GM12873 (cell line): ENCODE results near the gene ZFAND2B.

Source experiments
- TF ChIP-seq, protein P1 (sequence below): IDR thresholded peaks from 2 replicates; pipeline ENCODE4 v1.5.1; 2012; ENCODE audit warnings: low read depth, mild to moderate bottlenecking, moderate library complexity, low read length, control low read depth; ENCODE audit not compliant: insufficient read depth; ENCODE audit errors: missing control alignments

ZFAND2B gene

DNA sequence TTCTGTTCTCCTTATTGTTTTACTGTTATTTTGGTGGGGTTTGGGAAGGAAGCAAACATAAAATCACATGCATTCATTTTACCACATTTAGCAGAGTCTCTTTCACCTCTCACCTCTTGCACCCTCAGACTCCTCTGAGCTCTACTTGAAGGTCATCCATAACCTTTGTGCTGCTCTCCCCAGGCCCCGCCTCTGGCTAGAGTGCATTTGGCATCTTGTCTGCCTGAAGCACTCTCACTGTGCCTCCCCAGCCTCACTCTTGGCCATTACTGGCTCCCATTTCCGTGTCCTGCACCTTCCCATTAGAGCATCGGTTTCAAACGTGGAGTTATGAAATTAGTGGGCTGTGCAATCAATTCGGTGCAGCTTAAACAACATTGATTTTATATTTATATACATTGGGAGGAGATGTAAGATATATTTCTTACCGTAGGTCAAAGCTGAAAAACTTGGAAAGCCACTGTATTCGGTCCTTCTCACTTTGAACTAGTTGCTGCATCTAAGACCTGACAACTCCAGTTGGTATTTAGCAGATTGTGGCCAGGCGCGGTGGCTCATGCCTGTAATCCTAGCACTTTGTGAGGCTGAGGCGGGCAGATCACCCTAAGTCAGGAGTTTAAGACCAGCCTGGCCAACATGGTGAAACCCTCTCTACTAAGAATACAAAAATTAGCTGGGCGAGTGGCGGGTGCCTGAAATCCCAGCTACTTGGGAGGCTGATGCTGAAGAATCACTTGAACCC is 6.9 kb upstream of the ZFAND2B start:
- TF ChIP-seq, protein P1, sequence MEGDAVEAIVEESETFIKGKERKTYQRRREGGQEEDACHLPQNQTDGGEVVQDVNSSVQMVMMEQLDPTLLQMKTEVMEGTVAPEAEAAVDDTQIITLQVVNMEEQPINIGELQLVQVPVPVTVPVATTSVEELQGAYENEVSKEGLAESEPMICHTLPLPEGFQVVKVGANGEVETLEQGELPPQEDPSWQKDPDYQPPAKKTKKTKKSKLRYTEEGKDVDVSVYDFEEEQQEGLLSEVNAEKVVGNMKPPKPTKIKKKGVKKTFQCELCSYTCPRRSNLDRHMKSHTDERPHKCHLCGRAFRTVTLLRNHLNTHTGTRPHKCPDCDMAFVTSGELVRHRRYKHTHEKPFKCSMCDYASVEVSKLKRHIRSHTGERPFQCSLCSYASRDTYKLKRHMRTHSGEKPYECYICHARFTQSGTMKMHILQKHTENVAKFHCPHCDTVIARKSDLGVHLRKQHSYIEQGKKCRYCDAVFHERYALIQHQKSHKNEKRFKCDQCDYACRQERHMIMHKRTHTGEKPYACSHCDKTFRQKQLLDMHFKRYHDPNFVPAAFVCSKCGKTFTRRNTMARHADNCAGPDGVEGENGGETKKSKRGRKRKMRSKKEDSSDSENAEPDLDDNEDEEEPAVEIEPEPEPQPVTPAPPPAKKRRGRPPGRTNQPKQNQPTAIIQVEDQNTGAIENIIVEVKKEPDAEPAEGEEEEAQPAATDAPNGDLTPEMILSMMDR: no peak

DNA sequence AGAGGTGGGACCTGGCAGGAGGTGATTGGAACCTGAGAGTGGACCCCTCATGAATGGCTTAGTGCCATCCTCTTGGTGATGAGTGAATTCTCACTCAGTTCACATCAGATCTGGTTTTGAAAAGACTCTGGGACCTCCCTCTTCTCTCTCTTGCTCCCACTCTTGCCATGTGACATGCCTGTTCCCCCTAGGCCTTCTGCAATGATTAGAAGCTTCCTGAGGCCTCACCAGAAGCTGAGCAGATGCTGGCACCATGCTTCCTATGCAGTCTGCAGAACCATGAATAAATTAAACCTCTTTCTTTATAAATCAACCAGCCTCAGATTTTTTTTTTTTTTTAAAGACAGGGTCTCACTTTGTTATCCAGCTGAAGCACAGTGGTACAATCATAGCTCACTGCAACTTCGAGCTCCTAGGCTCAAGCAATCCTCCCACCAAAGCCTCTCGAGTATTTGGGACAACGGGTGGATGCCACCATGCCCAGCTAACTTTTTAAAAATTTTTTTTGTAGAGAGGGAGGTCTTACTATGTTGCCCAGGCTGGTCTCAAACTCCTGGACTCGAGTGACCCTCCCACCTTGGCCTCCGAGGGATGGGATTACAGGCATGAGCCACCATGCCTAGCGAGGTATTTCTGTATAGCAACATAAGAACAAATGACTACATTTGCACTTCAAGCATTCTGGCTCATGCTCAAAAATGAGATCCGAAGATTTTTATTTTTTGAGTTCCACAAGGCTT is 2.0 kb upstream of the ZFAND2B start:
- TF ChIP-seq, protein P1: no peak

DNA sequence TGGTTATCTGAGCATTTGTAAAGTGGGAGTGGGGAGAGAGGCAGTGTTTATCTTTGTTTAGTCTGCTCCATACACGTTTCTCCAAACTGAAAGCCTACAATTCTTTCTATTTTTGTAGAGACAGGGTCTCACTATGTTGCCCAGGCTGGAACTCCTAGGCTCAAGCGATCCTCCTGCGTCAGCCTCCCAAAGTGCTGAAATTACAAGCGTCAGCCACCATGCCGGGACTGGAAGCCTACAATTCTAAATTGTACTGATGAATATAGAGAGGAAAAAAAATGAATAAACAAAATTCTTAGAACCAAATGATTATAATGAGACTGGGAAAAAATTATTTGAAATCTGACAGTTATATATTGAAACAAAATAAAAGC is 1.4 kb upstream of the ZFAND2B start:
- TF ChIP-seq, protein P1: no peak

DNA sequence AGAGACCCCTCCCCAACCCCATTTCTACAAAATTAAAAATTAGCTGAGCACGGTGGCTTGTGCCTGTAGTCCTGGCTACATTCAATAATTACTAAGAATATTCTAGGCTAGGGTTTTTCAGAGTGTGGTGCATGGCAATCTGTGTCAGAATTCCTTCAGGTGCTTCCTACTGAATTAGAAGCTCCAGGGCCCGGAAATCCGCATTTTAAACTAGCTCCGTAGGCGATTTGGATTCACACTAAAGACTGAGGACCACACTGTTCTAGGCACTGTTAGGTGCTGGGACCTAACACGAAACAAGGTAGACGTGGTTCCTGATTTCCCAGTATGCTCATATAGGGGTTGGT is 628 bp upstream of the ZFAND2B start:
- TF ChIP-seq, protein P1: no peak

DNA sequence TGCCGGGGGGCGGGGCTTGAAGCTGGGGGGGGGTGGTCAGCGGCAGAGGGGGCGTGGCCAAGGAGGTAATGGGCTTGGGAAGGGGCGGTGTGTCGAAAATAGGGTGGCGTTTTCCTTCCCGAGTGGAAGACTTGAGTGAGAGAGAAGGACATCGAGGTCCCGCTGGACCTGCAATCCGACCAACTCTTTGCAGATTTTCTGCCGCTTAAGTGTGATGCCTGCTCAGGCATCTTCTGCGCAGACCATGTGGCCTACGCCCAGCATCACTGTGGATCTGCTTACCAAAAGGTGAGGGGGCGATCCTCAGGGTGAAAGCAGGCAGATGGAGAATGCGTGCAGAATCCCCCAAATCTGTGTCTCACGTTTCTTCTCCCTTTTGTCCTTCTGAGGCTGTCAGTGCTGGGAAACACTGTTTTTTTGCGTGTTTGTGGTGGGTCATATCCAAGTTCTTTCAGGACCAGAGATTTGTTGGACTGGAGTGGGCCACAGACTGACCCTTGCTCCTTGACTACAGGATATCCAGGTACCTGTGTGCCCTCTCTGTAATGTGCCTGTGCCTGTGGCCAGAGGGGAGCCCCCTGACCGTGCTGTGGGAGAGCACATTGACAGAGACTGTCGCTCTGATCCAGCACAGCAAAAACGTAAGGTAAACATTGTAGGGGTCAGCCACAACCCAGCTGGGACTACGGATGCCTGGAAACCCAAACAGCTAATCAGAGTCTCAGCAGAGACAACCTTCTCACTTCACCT is 727 bp downstream of the ZFAND2B start:
- TF ChIP-seq, protein P1: no peak

DNA sequence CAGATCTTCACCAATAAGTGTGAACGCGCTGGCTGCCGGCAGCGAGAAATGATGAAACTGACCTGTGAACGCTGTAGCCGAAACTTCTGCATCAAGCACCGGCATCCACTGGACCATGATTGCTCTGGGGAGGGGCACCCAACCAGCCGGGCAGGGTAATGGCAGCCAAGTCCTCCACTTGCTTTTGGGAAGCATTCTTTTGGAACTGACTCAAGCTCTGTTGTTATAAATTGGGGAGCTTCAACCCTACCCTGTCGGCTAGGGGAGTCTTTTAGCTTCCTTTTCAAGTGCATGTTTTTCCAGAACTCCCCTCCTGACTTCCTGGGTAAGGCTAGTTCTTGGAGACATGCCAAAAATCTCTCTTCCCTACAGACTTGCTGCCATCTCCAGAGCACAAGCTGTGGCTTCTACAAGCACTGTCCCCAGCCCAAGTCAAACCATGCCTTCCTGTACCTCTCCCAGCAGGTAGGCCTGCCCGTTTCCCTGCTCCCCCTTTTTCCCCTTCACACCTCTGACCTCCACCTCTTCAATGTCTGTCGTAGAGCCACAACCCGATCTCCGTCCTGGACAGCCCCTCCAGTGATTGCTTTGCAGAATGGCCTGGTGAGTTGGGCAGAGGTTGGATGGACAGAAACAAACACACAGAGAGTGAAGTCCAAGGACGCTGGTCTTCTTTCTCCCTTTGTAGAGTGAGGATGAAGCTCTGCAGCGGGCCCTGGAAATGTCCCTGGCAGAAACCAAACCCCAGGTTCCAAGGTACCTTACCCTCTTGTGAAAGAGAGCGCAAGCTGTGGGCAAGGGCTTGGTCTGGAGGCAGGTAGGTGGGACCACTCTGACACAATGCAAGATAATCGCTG is 1.5 kb downstream of the ZFAND2B start:
- TF ChIP-seq, protein P1: no peak
